SK-N-SH treated with all-trans-retinoic acid at 6 μM for 48 hours (cell line): ENCODE measurements around the gene TUBGCP2.

ENCODE experiments used
- ATAC-seq: fragments of 200-7000 bp; cut with Tn5 transposase; 3 replicates; pipeline ENCODE4 v1.9.1; 2020; ENCODE audit warnings: mild to moderate bottlenecking, moderate library complexity
- ARNTL ChIP-seq: fragments of 450-650 bp; formaldehyde crosslinking; IDR thresholded peaks from 2 replicates; pipeline ENCODE4 v1.5.0; 2020; ENCODE audit warnings: low read depth, mild to moderate bottlenecking, moderate library complexity, borderline replicate concordance
- CSDC2 ChIP-seq: fragments of 250-450 bp; sonication (Bioruptor Pico); IDR thresholded peaks from 2 replicates; pipeline ENCODE4 v1.5.0; 2020; ENCODE audit warnings: mild to moderate bottlenecking, moderate library complexity
- ESRRG ChIP-seq: fragments of 250-450 bp; sonication (Bioruptor Pico); IDR thresholded peaks from 2 replicates; pipeline ENCODE4 v1.6.1; 2021; ENCODE audit warnings: mild to moderate bottlenecking
- ISL1 ChIP-seq: fragments of 250-450 bp; sonication (Bioruptor Pico); IDR thresholded peaks from 2 replicates; pipeline ENCODE4 v2.1.2; 2022; ENCODE audit warnings: mild to moderate bottlenecking, moderate library complexity
- OSR1 ChIP-seq: fragments of 250-450 bp; sonication (Bioruptor Pico); IDR thresholded peaks from 2 replicates; pipeline ENCODE4 v1.8.0; 2022; ENCODE audit warnings: moderate library complexity, mild to moderate bottlenecking, inconsistent platforms
- PPARA ChIP-seq: fragments of 250-450 bp; sonication (Bioruptor Pico); IDR thresholded peaks from 2 replicates; pipeline ENCODE4 v1.5.0; 2020; ENCODE audit warnings: mild to moderate bottlenecking, borderline replicate concordance
- RARB ChIP-seq: fragments of 250-450 bp; sonication (Bioruptor Pico); IDR thresholded peaks from 2 replicates; pipeline ENCODE4 v1.8.0; 2021; ENCODE audit warnings: mild to moderate bottlenecking, moderate library complexity
- SNAI2 ChIP-seq: fragments of 250-450 bp; sonication (Bioruptor Pico); IDR thresholded peaks from 2 replicates; pipeline ENCODE4 v1.5.0; 2020; ENCODE audit warnings: mild to moderate bottlenecking, moderate library complexity
- TCF4 ChIP-seq: fragments of 250-450 bp; sonication (Bioruptor Pico); IDR thresholded peaks from 2 replicates; pipeline ENCODE4 v1.8.0; 2021; ENCODE audit warnings: mild to moderate bottlenecking, moderate library complexity, borderline replicate concordance
- TOX ChIP-seq: fragments of 250-450 bp; sonication (Bioruptor Pico); IDR thresholded peaks from 2 replicates; pipeline ENCODE4 v1.8.0; 2021; ENCODE audit warnings: mild to moderate bottlenecking, moderate library complexity, borderline replicate concordance
- ZC3H10 ChIP-seq: fragments of 250-450 bp; sonication (Bioruptor Pico); IDR thresholded peaks from 2 replicates; pipeline ENCODE4 v1.5.1; 2021; ENCODE audit warnings: mild to moderate bottlenecking, moderate library complexity
- ZFP3 ChIP-seq: fragments of 250-450 bp; sonication (Bioruptor Pico); IDR thresholded peaks from 2 replicates; pipeline ENCODE4 v1.5.0; 2020; ENCODE audit warnings: mild to moderate bottlenecking, moderate library complexity
- ZFP30 ChIP-seq: fragments of 450-650 bp; formaldehyde crosslinking; IDR thresholded peaks from 2 replicates; pipeline ENCODE4 v1.5.0; 2022; ENCODE audit warnings: mild to moderate bottlenecking, moderate library complexity
- ZNF565 ChIP-seq: fragments of 450-650 bp; formaldehyde crosslinking; conservative IDR thresholded peaks from 2 replicates; pipeline ENCODE4 v1.5.0; 2020; ENCODE audit warnings: low read depth, mild to moderate bottlenecking, moderate library complexity
- ZNF70 ChIP-seq: fragments of 450-650 bp; formaldehyde crosslinking; IDR thresholded peaks from 2 replicates; pipeline ENCODE4 v1.5.0; 2020; ENCODE audit warnings: mild to moderate bottlenecking, moderate library complexity
- TF ChIP-seq, protein P1 (sequence below): fragments of 250-450 bp; sonication (Bioruptor Pico); IDR thresholded peaks from 2 replicates; pipeline ENCODE4 v1.8.0; 2020; ENCODE audit warnings: mild to moderate bottlenecking, moderate library complexity, borderline replicate concordance
- TF ChIP-seq, protein P2 (sequence below): fragments of 250-450 bp; sonication (Bioruptor Pico); IDR thresholded peaks from 2 replicates; pipeline ENCODE4 v1.5.1; 2020; ENCODE audit warnings: low read depth, mild to moderate bottlenecking, moderate library complexity
- TF ChIP-seq, protein P3 (sequence below): fragments of 250-450 bp; sonication (Bioruptor Pico); IDR thresholded peaks from 2 replicates; pipeline ENCODE4 v1.8.0; 2021; ENCODE audit warnings: low read depth, mild to moderate bottlenecking, moderate library complexity, borderline replicate concordance
- TF ChIP-seq, protein P4 (sequence below): fragments of 250-450 bp; sonication (Bioruptor Pico); IDR thresholded peaks from 2 replicates; pipeline ENCODE4 v1.5.1; 2021; ENCODE audit warnings: mild to moderate bottlenecking, moderate library complexity
- TF ChIP-seq, protein P5 (sequence below): fragments of 250-450 bp; sonication (Bioruptor Pico); IDR thresholded peaks from 2 replicates; pipeline ENCODE4 v1.5.0; 2020; ENCODE audit warnings: mild to moderate bottlenecking, moderate library complexity

Gene TUBGCP2

DNA sequence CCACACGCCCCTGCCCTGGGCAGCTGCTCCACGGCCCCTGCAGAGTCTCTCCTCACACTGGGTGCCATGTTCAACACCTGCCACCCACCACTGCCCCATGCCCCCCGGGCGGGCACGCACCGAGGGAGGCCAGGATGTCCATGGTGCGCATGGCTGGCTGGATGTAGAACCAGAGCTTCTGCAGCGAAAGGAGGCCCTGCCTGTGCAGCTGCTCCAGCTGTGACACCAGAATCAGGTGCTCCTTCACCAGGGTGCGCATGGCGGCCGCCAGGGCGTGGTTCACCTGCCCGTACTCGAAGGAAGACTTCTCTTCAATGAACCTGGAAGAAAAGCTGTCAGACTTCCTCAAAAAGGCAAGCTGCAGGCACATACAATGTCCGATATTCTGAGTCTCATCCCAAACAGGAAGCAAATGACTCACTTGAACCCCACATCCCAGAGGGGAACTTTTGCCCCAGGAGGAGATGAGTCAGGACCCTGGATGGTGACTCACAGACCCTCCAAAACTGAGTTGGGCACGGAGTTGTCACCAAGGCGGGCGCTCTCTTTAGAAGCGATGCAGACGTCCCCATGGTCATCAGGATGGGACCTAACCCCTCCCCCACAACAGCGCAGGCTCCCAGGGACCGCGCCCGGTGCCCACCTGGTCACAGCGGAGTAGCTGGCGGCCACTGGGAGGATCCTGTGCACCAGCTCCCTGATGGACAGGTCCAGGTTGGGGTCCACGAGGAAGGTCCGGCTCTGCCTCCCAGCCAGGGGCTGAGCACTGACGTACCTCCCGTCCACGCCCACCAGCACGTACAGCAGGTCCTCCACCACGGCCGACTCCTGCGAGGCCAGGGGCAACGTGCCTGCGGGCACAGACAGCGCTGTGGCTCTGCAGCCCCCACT lies 15.5 kb downstream of the TUBGCP2 start (continued):
- TF ChIP-seq, protein P1, sequence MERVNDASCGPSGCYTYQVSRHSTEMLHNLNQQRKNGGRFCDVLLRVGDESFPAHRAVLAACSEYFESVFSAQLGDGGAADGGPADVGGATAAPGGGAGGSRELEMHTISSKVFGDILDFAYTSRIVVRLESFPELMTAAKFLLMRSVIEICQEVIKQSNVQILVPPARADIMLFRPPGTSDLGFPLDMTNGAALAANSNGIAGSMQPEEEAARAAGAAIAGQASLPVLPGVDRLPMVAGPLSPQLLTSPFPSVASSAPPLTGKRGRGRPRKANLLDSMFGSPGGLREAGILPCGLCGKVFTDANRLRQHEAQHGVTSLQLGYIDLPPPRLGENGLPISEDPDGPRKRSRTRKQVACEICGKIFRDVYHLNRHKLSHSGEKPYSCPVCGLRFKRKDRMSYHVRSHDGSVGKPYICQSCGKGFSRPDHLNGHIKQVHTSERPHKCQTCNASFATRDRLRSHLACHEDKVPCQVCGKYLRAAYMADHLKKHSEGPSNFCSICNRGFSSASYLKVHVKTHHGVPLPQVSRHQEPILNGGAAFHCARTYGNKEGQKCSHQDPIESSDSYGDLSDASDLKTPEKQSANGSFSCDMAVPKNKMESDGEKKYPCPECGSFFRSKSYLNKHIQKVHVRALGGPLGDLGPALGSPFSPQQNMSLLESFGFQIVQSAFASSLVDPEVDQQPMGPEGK (CRISPR knock-in tag): no peak
- TF ChIP-seq ZNF565 (CRISPR knock-in tag) (no peak), OSR1 (CRISPR knock-in tag) (no peak), TOX (CRISPR knock-in tag) (no peak), PPARA (CRISPR knock-in tag) (no peak), SNAI2 (CRISPR knock-in tag) (no peak)

DNA sequence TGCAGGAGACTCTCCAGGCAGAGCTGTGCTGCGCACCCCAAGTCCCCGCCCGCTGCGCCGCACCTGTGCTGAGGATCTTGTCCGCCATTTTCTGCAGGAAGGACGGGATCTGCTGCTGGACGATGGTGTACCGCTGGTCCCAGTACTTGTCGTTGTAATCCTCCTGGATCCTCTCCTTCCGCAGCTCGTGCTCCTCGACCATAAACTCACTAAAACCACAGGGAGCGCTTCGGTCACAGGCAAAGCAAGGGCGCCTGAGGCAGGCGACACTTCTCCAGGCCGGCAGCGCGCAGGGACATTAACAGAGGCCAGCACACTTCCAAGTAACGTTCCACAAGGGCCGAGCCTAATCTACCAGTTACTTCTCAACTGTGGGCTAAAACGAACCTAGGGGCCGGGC lies 18.9 kb downstream of the TUBGCP2 start:
- no peak for TF ChIP-seq ISL1 (CRISPR knock-in tag)
- no peak for TF ChIP-seq ZFP3 (CRISPR knock-in tag)
- no peak for TF ChIP-seq SNAI2 (CRISPR knock-in tag)
- TF ChIP-seq TCF4 (CRISPR knock-in tag): no peak
- TF ChIP-seq, protein P2, sequence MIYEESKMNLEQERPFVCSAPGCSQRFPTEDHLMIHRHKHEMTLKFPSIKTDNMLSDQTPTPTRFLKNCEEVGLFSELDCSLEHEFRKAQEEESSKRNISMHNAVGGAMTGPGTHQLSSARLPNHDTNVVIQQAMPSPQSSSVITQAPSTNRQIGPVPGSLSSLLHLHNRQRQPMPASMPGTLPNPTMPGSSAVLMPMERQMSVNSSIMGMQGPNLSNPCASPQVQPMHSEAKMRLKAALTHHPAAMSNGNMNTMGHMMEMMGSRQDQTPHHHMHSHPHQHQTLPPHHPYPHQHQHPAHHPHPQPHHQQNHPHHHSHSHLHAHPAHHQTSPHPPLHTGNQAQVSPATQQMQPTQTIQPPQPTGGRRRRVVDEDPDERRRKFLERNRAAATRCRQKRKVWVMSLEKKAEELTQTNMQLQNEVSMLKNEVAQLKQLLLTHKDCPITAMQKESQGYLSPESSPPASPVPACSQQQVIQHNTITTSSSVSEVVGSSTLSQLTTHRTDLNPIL (CRISPR knock-in tag): no peak
- no peak for TF ChIP-seq RARB
- no peak for TF ChIP-seq PPARA (CRISPR knock-in tag)
- TF ChIP-seq, protein P3, sequence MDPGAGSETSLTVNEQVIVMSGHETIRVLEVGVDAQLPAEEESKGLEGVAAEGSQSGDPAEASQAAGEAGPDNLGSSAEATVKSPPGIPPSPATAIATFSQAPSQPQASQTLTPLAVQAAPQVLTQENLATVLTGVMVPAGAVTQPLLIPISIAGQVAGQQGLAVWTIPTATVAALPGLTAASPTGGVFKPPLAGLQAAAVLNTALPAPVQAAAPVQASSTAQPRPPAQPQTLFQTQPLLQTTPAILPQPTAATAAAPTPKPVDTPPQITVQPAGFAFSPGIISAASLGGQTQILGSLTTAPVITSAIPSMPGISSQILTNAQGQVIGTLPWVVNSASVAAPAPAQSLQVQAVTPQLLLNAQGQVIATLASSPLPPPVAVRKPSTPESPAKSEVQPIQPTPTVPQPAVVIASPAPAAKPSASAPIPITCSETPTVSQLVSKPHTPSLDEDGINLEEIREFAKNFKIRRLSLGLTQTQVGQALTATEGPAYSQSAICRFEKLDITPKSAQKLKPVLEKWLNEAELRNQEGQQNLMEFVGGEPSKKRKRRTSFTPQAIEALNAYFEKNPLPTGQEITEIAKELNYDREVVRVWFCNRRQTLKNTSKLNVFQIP (CRISPR knock-in tag): no peak
- TF ChIP-seq ARNTL (CRISPR knock-in tag): no peak
- TF ChIP-seq CSDC2 (CRISPR knock-in tag): no peak
- no peak for TF ChIP-seq ZC3H10
- TF ChIP-seq, protein P4, sequence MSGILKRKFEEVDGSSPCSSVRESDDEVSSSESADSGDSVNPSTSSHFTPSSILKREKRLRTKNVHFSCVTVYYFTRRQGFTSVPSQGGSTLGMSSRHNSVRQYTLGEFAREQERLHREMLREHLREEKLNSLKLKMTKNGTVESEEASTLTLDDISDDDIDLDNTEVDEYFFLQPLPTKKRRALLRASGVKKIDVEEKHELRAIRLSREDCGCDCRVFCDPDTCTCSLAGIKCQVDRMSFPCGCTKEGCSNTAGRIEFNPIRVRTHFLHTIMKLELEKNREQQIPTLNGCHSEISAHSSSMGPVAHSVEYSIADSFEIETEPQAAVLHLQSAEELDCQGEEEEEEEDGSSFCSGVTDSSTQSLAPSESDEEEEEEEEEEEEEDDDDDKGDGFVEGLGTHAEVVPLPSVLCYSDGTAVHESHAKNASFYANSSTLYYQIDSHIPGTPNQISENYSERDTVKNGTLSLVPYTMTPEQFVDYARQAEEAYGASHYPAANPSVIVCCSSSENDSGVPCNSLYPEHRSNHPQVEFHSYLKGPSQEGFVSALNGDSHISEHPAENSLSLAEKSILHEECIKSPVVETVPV (CRISPR knock-in tag): no peak
- TF ChIP-seq ESRRG (CRISPR knock-in tag): no peak
- TF ChIP-seq OSR1 (CRISPR knock-in tag): no peak
- no peak for TF ChIP-seq ZFP30 (CRISPR knock-in tag)
- no peak for TF ChIP-seq ZNF565 (CRISPR knock-in tag)
- TF ChIP-seq ZNF70 (CRISPR knock-in tag): no peak
- TF ChIP-seq, protein P5, sequence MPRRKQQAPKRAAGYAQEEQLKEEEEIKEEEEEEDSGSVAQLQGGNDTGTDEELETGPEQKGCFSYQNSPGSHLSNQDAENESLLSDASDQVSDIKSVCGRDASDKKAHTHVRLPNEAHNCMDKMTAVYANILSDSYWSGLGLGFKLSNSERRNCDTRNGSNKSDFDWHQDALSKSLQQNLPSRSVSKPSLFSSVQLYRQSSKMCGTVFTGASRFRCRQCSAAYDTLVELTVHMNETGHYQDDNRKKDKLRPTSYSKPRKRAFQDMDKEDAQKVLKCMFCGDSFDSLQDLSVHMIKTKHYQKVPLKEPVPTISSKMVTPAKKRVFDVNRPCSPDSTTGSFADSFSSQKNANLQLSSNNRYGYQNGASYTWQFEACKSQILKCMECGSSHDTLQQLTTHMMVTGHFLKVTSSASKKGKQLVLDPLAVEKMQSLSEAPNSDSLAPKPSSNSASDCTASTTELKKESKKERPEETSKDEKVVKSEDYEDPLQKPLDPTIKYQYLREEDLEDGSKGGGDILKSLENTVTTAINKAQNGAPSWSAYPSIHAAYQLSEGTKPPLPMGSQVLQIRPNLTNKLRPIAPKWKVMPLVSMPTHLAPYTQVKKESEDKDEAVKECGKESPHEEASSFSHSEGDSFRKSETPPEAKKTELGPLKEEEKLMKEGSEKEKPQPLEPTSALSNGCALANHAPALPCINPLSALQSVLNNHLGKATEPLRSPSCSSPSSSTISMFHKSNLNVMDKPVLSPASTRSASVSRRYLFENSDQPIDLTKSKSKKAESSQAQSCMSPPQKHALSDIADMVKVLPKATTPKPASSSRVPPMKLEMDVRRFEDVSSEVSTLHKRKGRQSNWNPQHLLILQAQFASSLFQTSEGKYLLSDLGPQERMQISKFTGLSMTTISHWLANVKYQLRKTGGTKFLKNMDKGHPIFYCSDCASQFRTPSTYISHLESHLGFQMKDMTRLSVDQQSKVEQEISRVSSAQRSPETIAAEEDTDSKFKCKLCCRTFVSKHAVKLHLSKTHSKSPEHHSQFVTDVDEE (CRISPR knock-in tag): no peak
- no peak for ATAC-seq
